ENCODE measurements around the gene IER5L.

- TF ChIP-seq SRF (IDR thresholded peaks at IDR 0.05; ENCODE audit: low read depth, low read length) = no peak
- no peak for TF ChIP-seq RFX5 (IDR thresholded peaks at IDR 0.05; ENCODE audit: borderline replicate concordance, low read depth, low read length)
- no peak for TF ChIP-seq SUZ12 (IDR thresholded peaks at IDR 0.05; ENCODE audit: low read length)
- no peak for TF ChIP-seq CTCF (IDR thresholded peaks at IDR 0.05; ENCODE audit: control extremely low read depth in 1 of 3, insufficient read depth in 1 of 3, low read depth in 1 of 3, low read length in 3 of 3)
- TF ChIP-seq MAX (IDR thresholded peaks at IDR 0.05) = no peak
- no peak for TF ChIP-seq TCF12 (IDR thresholded peaks at IDR 0.05; ENCODE audit: low read depth, low read length)
- TF ChIP-seq POLR2A (IDR thresholded peaks at IDR 0.05; ENCODE audit: control extremely low read depth in 1 of 2, low read depth in 2 of 2, low read length in 2 of 2) = no peak
- TF ChIP-seq EZH2 (IDR thresholded peaks at IDR 0.05; ENCODE audit: low read depth, low read length, severe bottlenecking) = no peak
- no peak for TF ChIP-seq TEAD4 (IDR thresholded peaks at IDR 0.05; ENCODE audit: low read depth, low read length)
- TF ChIP-seq SP4 (IDR thresholded peaks at IDR 0.05; ENCODE audit: low read length) = no peak
These were observed 49.8 kb upstream of the IER5L start for GRCh38 chr9:129227843-129228189.
